ENCODE data around the gene IL17D. TPM values are rescaled to one million over a fixed set of nuclear protein-coding genes. Genes with fewer than 3 reads are reported as not detected.

Gene IL17D
- total RNA-seq, 1 experiment from 2014 or later, result 1.3 TPM

DNA sequence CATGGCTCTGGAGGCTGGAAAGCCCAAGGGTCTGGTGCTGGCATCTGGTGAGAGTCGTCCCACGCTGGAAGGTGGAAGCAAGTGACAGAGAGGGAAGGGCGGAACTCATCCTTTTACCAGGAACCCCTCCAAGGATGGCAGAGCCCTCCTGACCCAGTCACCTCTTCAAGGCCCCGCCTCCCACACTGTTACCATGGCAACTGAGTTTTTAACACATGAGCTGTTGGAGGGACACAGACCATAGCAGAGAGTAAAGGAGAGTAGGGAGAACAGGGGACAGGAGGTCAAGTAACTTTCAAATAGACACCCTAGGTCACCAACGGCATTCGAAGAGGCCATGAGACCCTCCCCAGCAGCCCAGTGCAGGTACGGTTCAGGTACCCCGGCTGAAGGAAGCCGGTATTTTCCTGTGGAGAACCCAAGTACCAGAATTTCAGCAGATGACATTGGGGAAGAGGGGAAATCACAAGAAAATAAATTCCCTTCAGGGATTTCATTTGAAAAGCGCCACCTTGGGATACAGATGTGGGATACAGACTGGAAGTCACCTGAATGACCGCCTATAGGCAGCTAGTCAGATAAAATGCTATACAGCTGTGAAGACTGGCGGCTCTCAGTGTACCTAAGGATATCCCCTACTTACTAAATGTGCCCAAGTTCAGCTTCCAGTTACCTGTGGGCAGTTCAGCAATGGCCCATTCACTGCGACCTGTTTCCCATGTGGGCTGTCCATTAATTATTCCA is 8.0 kb downstream of the IL17D start:
- Mint-ChIP-seq H3K9me3 (ENCODE audit: low read depth, unreplicated experiment) (no peaks in the 10 kb centered on the region), H3K27ac (ENCODE audit: unreplicated experiment) (no peak overlapping the region), H3K4me3 (ENCODE audit: low read depth, unreplicated experiment) (peak overlapping the region; percentile 53), H3K36me3 (ENCODE audit: insufficient read depth, unreplicated experiment) (no peaks in the 10 kb centered on the region), H3K27me3 (ENCODE audit: unreplicated experiment) (peaks cover 23% of the 10 kb centered on the region), H3K4me1 (ENCODE audit: low read depth, unreplicated experiment) (peaks cover 18% of the 10 kb centered on the region)
- no TSS peak for BruUV-seq (replicated peaks)
- intact Hi-C loops (cut with micrococcal nuclease; ENCODE audit: unreplicated experiment), result loop anchor here (2.0 to 5.0 kb wide), 2 partner anchors 117 to 214 kb away; no protein-coding TSS in a partner anchor
- DNase-seq, result no peak
- CTCF ChIA-PET, result interaction anchor here (0.6 to 0.7 kb wide), 2 partner anchors 11 to 14 kb away, joined by 3 to 4 read pairs; no protein-coding TSS in a partner anchor
- TF ChIP-seq, protein P1, sequence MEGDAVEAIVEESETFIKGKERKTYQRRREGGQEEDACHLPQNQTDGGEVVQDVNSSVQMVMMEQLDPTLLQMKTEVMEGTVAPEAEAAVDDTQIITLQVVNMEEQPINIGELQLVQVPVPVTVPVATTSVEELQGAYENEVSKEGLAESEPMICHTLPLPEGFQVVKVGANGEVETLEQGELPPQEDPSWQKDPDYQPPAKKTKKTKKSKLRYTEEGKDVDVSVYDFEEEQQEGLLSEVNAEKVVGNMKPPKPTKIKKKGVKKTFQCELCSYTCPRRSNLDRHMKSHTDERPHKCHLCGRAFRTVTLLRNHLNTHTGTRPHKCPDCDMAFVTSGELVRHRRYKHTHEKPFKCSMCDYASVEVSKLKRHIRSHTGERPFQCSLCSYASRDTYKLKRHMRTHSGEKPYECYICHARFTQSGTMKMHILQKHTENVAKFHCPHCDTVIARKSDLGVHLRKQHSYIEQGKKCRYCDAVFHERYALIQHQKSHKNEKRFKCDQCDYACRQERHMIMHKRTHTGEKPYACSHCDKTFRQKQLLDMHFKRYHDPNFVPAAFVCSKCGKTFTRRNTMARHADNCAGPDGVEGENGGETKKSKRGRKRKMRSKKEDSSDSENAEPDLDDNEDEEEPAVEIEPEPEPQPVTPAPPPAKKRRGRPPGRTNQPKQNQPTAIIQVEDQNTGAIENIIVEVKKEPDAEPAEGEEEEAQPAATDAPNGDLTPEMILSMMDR (IDR thresholded peaks at IDR 0.05; ENCODE audit: unreplicated experiment), result no peak

DNA sequence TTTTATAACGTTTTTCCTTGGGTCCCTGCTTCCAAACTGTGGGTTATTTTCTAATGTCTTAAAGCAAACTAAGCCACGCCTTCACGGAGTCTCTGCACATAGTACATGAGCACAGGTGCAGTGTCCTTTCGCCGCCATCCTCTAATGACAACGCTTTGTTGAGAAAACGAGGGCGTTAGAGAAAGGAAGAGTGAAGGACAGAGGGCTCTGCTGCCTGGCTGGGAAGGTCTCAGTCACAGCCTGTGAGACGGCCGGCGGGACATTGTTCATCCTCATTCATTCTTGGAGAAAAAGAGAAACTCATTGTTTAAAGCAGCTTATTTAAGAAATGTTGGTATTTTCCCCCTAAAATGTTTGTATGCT is 9.5 kb downstream of the IL17D start:
- intact Hi-C loops (cut with micrococcal nuclease; ENCODE audit: unreplicated experiment), result loop anchor here (2.0 to 5.0 kb wide), 2 partner anchors 116 to 216 kb away; no protein-coding TSS in a partner anchor
- Mint-ChIP-seq H3K27ac (ENCODE audit: unreplicated experiment) (no peak overlapping the region), H3K27me3 (ENCODE audit: unreplicated experiment) (peaks cover 23% of the 10 kb centered on the region), H3K36me3 (ENCODE audit: insufficient read depth, unreplicated experiment) (no peaks in the 10 kb centered on the region), H3K9me3 (ENCODE audit: low read depth, unreplicated experiment) (no peaks in the 10 kb centered on the region), H3K4me3 (ENCODE audit: low read depth, unreplicated experiment) (peak overlapping the region; percentile 53), H3K4me1 (ENCODE audit: low read depth, unreplicated experiment) (peaks cover 18% of the 10 kb centered on the region)
- TF ChIP-seq, protein P1 (IDR thresholded peaks at IDR 0.05; ENCODE audit: unreplicated experiment), result no peak
- DNase-seq, result no peak
- no TSS peak for BruUV-seq (replicated peaks)
- CTCF ChIA-PET, result no interaction called here

DNA sequence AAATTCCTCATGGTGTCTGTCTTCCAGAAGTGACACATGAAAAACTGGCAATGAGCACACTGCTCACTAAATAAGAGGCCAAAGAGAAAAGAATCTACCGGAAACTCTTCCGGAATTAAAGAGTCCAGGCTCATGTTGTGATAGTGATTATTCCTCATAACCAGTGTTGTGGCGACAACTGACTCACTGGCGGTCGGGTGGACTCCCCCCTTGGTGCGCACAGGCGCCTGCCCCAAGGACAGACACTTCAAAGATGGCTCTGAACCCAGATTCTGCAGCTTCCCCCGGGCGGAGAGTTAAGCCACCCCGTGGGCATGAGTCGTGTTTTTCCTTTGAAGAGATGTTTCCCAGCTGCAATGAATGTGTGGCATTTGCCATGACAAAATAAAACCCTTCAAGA is 10.3 kb downstream of the IL17D start:
- CTCF ChIA-PET, result no interaction called here
- Mint-ChIP-seq H3K27ac (ENCODE audit: unreplicated experiment) (no peak overlapping the region), H3K27me3 (ENCODE audit: unreplicated experiment) (peaks cover 23% of the 10 kb centered on the region), H3K9me3 (ENCODE audit: low read depth, unreplicated experiment) (no peaks in the 10 kb centered on the region), H3K36me3 (ENCODE audit: insufficient read depth, unreplicated experiment) (no peaks in the 10 kb centered on the region), H3K4me3 (ENCODE audit: low read depth, unreplicated experiment) (no peak overlapping the region), H3K4me1 (ENCODE audit: low read depth, unreplicated experiment) (peaks cover 18% of the 10 kb centered on the region)
- TF ChIP-seq, protein P1 (IDR thresholded peaks at IDR 0.05; ENCODE audit: unreplicated experiment), result no peak
- BruUV-seq (replicated peaks), result no TSS peak
- no peak for DNase-seq
- intact Hi-C loops (cut with micrococcal nuclease; ENCODE audit: unreplicated experiment), result loop anchor here (2.0 to 5.0 kb wide), 2 partner anchors 115 to 216 kb away; no protein-coding TSS in a partner anchor

DNA sequence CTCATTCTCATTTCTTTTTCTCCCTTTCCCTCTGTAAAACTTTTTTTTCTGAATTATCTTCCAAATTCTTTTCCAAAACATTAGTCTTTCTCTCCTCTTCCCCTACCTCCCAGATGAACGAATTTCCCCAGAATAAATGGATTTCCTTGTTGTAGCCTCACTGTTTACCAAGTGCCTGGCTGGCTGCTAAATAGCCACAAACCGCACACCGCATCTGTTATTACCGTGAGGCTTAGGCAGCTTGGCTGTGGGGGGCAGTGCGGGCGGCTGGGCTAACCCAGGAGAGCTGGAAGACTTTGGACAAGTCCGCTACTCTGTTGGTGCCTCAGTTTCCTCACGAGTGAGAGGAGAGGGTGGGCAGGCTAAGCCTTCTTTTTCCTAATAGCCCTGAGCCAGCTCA is 10.7 kb downstream of the IL17D start:
- no TSS peak for BruUV-seq (replicated peaks)
- TF ChIP-seq, protein P1 (IDR thresholded peaks at IDR 0.05; ENCODE audit: unreplicated experiment), result no peak

More for the DNA sequence above, 10.7 kb downstream of the IL17D start:
- H3K27me3 Mint-ChIP-seq (ENCODE audit: unreplicated experiment), result peaks cover 23% of the 10 kb centered on the region
- H3K4me1 Mint-ChIP-seq (ENCODE audit: low read depth, unreplicated experiment), result peaks cover 18% of the 10 kb centered on the region
- intact Hi-C loops (cut with micrococcal nuclease; ENCODE audit: unreplicated experiment), result loop anchor here (5.0 kb wide), 1 partner anchor 217 kb away; no protein-coding TSS in a partner anchor
- H3K4me3 Mint-ChIP-seq (ENCODE audit: low read depth, unreplicated experiment), result no peak overlapping the region
- CTCF ChIA-PET, result no interaction called here
- H3K36me3 Mint-ChIP-seq (ENCODE audit: insufficient read depth, unreplicated experiment), result no peaks in the 10 kb centered on the region
- H3K9me3 Mint-ChIP-seq (ENCODE audit: low read depth, unreplicated experiment), result no peaks in the 10 kb centered on the region
- DNase-seq, result no peak
- H3K27ac Mint-ChIP-seq (ENCODE audit: unreplicated experiment), result no peak overlapping the region
